Muscle layer of colon (tissue), 2 donors: ENCODE results near the gene ARF4.

ENCODE experiments used
- H3K27ac ChIP-seq: one replicate; pipeline ENCODE4 v1.7.0; 2013; ENCODE audit warnings: low read depth, mild to moderate bottlenecking, low read length, moderate library complexity
- H3K27me3 ChIP-seq, 2 donors: one replicate each; pipeline ENCODE4 v1.7.0; 2013; ENCODE audit warnings: low read length in 2 of 2, mild to moderate bottlenecking in 2 of 2; ENCODE audit not compliant: insufficient read depth in 2 of 2, control insufficient read depth in 1 of 2
- H3K36me3 ChIP-seq: one replicate; pipeline ENCODE4 v1.7.0; 2013; ENCODE audit warnings: mild to moderate bottlenecking, low read length; ENCODE audit not compliant: insufficient read depth
- H3K4me1 ChIP-seq: one replicate; pipeline ENCODE4 v1.7.0; 2013; ENCODE audit warnings: mild to moderate bottlenecking, low read length; ENCODE audit not compliant: insufficient read depth
- H3K4me3 ChIP-seq, 2 donors: one replicate each; pipeline ENCODE4 v1.7.0; 2013; ENCODE audit warnings: low read length in 2 of 2, low read depth in 1 of 2, mild to moderate bottlenecking in 1 of 2, moderate library complexity in 1 of 2
- H3K9ac ChIP-seq: one replicate; pipeline ENCODE4 v1.7.0; 2013; ENCODE audit warnings: low read length
- H3K9me3 ChIP-seq: one replicate; pipeline ENCODE4 v1.7.0; 2013; ENCODE audit warnings: mild to moderate bottlenecking, low read length
- donor health status: abdominal sarcoma.
- donor health status: Adenocarcinoma of cecum.

Gene ARF4

GRCh38 chr3:57545636-57546268, 51.4 kb downstream of the ARF4 start:
- Histone ChIP-seq H3K36me3 (no peaks in the 10 kb centered on the region), H3K27ac (no peak overlapping the region)

GRCh38 chr3:57544181-57545125, 52.7 kb downstream of the ARF4 start, which contains the start of gene DNAH12:
Gene DNAH12, minus strand, starts transcription at chr3:57544344. Its CDS starts 1,474 bp downstream, at chr3:57542870.
- Histone ChIP-seq H3K36me3 (no peaks in the 10 kb centered on the region), H3K27ac (no peak within 1 kb of the TSS), H3K27me3 (no peaks in the 10 kb centered on the region), H3K9me3 (no peaks in the 10 kb centered on the region), H3K4me3 (no peak within 1 kb of the TSS), H3K4me1 (no peaks in the 10 kb centered on the region), H3K9ac (no peak within 1 kb of the TSS)

More at GRCh38 chr3:57545636-57546268, 51.4 kb downstream of the ARF4 start:
- H3K27me3 ChIP-seq = no peaks in the 10 kb centered on the region
- H3K9ac ChIP-seq = no peak overlapping the region
- no peaks in the 10 kb centered on the region for H3K9me3 ChIP-seq
- H3K4me1 ChIP-seq = no peaks in the 10 kb centered on the region
- no peak overlapping the region for H3K4me3 ChIP-seq

DNA sequence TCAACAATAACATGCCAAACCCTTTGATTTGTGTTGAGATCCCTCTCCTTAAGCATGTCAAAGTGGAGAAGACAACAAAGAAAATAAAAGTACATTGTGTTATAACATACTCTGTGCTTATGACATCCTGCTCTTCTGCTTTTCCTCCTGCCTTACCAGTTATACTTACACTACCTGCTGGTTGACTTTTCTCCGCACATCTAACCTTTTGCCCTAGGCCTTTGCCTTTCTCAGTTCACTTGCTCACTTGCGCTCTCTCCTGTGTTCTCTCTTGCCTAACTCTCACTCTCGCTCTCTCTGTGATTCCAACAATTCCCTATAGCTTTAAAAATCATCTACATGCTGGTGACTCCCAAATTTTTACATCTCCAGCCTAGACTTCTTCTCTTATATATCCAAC, 58.7 kb downstream of the ARF4 start:
- Histone ChIP-seq H3K36me3 (no peaks in the 10 kb centered on the region), H3K27me3 (no peaks in the 10 kb centered on the region), H3K4me1 (no peaks in the 10 kb centered on the region), H3K4me3 (no peak overlapping the region), H3K9me3 (no peaks in the 10 kb centered on the region), H3K27ac (no peak overlapping the region), H3K9ac (no peak overlapping the region)

- Histone ChIP-seq H3K9me3 (no peaks in the 10 kb centered on the region), H3K4me1 (no peaks in the 10 kb centered on the region), H3K36me3 (no peaks in the 10 kb centered on the region), H3K27ac (no peak overlapping the region), H3K9ac (no peak overlapping the region), H3K4me3 (no peak overlapping the region), H3K27me3 (no peaks in the 10 kb centered on the region)
Observed at GRCh38 chr3:57530071-57530608, 67.0 kb downstream of the ARF4 start.
